GM21786 (cell line): ENCODE results near the gene GPANK1.
"Not testable (repeated sequence)": the region's sequence is repeated elsewhere in the genome, so short reads cannot be mapped to it uniquely, and the experiment has no call there.

ENCODE experiments used
- ATAC-seq: cut with Tn5 transposase; IDR thresholded peaks from one replicate; pipeline ENCODE4 v1.9.1; 2021; ENCODE audit not compliant: unreplicated experiment

GPANK1 gene

GRCh38 chr6:31664790-31665500 lies at the start of gene GPANK1:
TSS of gene GPANK1 (minus strand) at chr6:31664997. CDS start at chr6:31664478, 519 bp downstream.
- no peak for ATAC-seq

GRCh38 chr6:31713991-31714684 lies 49.3 kb upstream of the GPANK1 start:
- ATAC-seq = no peak

GRCh38 chr6:31713465-31713864 lies 48.7 kb upstream of the GPANK1 start:
- ATAC-seq = no peak

GRCh38 chr6:31712296-31712695 lies 47.5 kb upstream of the GPANK1 start:
- ATAC-seq = no peak

DNA sequence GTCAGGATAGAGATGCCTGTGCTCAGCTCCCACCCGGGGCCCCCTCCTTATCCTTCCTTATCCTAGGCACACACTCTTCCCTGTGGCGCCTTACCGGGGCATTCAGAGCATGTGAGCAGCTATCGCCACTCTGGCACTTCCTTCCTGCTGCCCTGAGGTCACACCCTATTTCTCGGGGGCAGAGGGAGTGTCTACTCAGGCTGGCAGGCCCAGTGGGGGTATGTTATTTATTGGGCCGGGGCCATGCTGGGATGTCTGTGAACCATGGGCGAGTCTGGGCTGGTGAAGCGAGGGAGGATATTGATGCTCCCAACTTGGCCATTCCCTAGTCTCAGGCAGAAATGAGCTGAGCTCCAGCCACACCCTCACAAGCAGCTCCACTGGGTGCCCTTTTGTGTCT lies 46.4 kb upstream of the GPANK1 start:
- no peak for ATAC-seq

- ATAC-seq = no peak
These were observed 45.9 kb upstream of the GPANK1 start for GRCh38 chr6:31710523-31711219.

GRCh38 chr6:31709157-31709556 lies 44.4 kb upstream of the GPANK1 start:
- ATAC-seq = not testable (repeated sequence)

- ATAC-seq = no peak
These were observed 43.4 kb upstream of the GPANK1 start for GRCh38 chr6:31708224-31708623.

GRCh38 chr6:31707701-31708100 lies 42.9 kb upstream of the GPANK1 start:
- ATAC-seq = no peak

- no peak for ATAC-seq
These were observed 41.8 kb upstream of the GPANK1 start, which contains the start of gene LY6G6F for GRCh38 chr6:31706599-31706998. TSS of gene LY6G6F (plus strand) at chr6:31706866. CDS start at chr6:31706907, 41 bp downstream.

DNA sequence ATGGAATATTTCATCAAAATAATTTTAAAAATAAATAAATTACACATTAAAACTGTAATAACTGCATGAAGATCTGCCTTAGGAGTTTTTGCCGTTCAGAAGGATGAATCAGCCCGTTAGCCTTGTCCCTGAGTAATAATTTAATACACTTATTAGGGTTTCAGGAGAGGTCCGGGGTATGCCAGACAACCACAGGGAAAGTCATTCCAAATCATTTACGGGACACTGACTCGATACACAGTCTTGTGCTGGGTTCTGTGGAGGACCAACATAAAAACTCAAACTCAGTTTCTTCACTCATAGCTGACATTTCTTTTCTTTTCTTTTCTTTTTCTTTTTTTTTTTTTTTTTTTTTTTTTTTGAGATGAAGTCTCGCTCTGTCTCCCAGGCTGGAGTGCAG lies 41.1 kb upstream of the GPANK1 start:
- no peak for ATAC-seq

GRCh38 chr6:31702819-31703716 lies 38.3 kb upstream of the GPANK1 start, which contains the start of gene ABHD16A:
TSS of gene ABHD16A (minus strand) at chr6:31703324. CDS start at chr6:31703281, 43 bp downstream.
- ATAC-seq = peak; percentile 92

DNA sequence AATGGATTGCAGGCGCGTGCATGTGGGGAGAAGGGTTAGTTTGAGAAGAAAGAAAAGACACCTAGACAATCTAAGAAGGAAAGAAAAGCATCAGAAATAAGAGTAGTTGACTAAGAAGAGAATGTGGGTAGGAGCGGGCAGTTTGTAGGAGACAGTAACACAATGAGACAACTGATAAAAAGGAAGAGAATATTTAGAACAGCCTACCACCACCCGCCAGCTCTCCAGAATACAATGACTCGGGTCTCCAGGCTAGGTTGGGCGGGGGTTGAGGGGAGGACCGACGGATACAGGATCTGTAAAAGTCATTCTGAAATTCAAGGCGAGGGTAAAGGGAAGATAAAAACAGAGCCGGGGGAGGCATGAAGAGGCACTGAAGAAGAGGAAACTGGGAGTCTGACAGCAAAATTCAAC lies 37.6 kb upstream of the GPANK1 start:
- ATAC-seq = no peak

GRCh38 chr6:31701666-31702404 lies 37.0 kb upstream of the GPANK1 start:
- no peak for ATAC-seq

- ATAC-seq = no peak
These were observed 36.1 kb upstream of the GPANK1 start for GRCh38 chr6:31700740-31701401.

- no peak for ATAC-seq
These were observed 32.8 kb upstream of the GPANK1 start for GRCh38 chr6:31697555-31697954.

- ATAC-seq = no peak
These were observed 28.7 kb upstream of the GPANK1 start for GRCh38 chr6:31693535-31693934.

GRCh38 chr6:31692886-31693285 lies 28.1 kb upstream of the GPANK1 start:
- no peak for ATAC-seq

GRCh38 chr6:31692353-31692752 lies 27.6 kb upstream of the GPANK1 start:
- ATAC-seq = no peak
